Activated T-cell treated with anti-CD3 and anti-CD28 coated beads, Interleukin-2, amount 50 U/mL, for 1 hour (primary cell): ENCODE results near the gene GNPTAB.
A peak's percentile ranks its signal among the peaks of the same experiment; 100 is the strongest.
"Not testable (repeated sequence)": the region's sequence is repeated elsewhere in the genome, so short reads cannot be mapped to it uniquely, and the experiment has no call there.

Source experiments
- DNase-seq: peaks from one replicate; pipeline ENCODE4 v3.0.0-alpha.2; 2020

GNPTAB gene

GRCh38 chr12:101850199-101850598 lies 19.4 kb upstream of the GNPTAB start:
- no peak for DNase-seq

- DNase-seq, result no peak
These were observed 16.6 kb upstream of the GNPTAB start for GRCh38 chr12:101847325-101847724.

GRCh38 chr12:101845137-101845711 lies 14.5 kb upstream of the GNPTAB start:
- DNase-seq, result no peak

- DNase-seq, result no peak
These were observed 10.3 kb upstream of the GNPTAB start for GRCh38 chr12:101841069-101841468.

GRCh38 chr12:101839324-101840283 lies 8.8 kb upstream of the GNPTAB start:
- peak; percentile 42 for DNase-seq

GRCh38 chr12:101838628-101839323 lies 8.0 kb upstream of the GNPTAB start:
- no peak for DNase-seq

- DNase-seq, result no peak
These were observed 1.3 kb upstream of the GNPTAB start for GRCh38 chr12:101832030-101832429.

GRCh38 chr12:101829639-101830366 lies 956 bp downstream of the GNPTAB start:
- DNase-seq, result no peak

GRCh38 chr12:101828463-101829196 lies 2.1 kb downstream of the GNPTAB start:
- no peak for DNase-seq

- no peak for DNase-seq
These were observed 3.9 kb downstream of the GNPTAB start for GRCh38 chr12:101826766-101827368.

- no peak for DNase-seq
These were observed 5.9 kb downstream of the GNPTAB start for GRCh38 chr12:101824831-101825230.

- DNase-seq, result peak; percentile 61
These were observed 6.9 kb downstream of the GNPTAB start for GRCh38 chr12:101823891-101824290.

- no peak for DNase-seq
These were observed 7.7 kb downstream of the GNPTAB start for GRCh38 chr12:101823039-101823438.

- no peak for DNase-seq
These were observed 11.3 kb downstream of the GNPTAB start for GRCh38 chr12:101819467-101819866.

- not testable (repeated sequence) for DNase-seq
These were observed 12.1 kb downstream of the GNPTAB start for GRCh38 chr12:101818689-101819088.

- DNase-seq, result no peak
These were observed 17.6 kb downstream of the GNPTAB start for GRCh38 chr12:101813117-101813516.

- DNase-seq, result not testable (repeated sequence)
These were observed 18.0 kb downstream of the GNPTAB start for GRCh38 chr12:101812716-101813115.

- DNase-seq, result not testable (repeated sequence)
These were observed 19.4 kb downstream of the GNPTAB start for GRCh38 chr12:101811342-101811741.

- no peak for DNase-seq
These were observed 21.6 kb downstream of the GNPTAB start for GRCh38 chr12:101809208-101809607.

- DNase-seq, result no peak
These were observed 24.5 kb downstream of the GNPTAB start for GRCh38 chr12:101806265-101806664.

GRCh38 chr12:101804409-101804808 lies 26.4 kb downstream of the GNPTAB start:
- DNase-seq, result no peak

GRCh38 chr12:101803978-101804377 lies 26.8 kb downstream of the GNPTAB start:
- no peak for DNase-seq
